ENCODE measurements around the gene IL1RAPL1. TPM values are rescaled to one million over a fixed set of nuclear protein-coding genes. Genes with fewer than 3 reads are reported as not detected.

IL1RAPL1 gene
- total and polyA plus RNA-seq, 2 donors (not counting 3 experiments of a cell fraction or from before 2014, with no cell fraction given) = 0.79 to 1.3 TPM

DNA sequence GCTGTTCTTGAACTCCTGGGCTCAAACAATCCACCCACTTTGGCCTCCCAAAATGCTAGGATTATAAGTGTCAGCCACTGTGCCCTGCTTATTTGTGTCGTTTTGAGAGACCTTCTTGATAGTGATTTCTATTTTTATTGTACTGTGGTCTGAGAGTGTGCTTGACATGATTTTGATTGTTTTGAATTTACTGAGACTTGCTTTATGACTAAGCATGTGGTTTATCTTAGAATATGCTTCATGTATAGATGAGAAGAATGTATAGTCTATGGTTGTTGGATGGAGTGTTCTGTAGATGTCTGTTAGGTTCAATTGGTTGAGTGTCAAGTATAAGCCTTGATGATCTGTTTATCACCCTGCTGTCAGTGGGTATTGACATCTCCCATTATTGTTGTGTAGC lies 789.3 kb downstream of the IL1RAPL1 start:
- BruUV-seq (replicated peaks) = no TSS peak
- no peak overlapping the region for H2AFZ ChIP-seq (ENCODE audit: low read depth, low read length)
- no peaks in the 10 kb centered on the region for H3K36me3 ChIP-seq (ENCODE audit: control insufficient read depth in 2 of 2, extremely low read depth in 1 of 2, insufficient read depth in 2 of 2, low read length in 2 of 2)
- intact Hi-C loops (cut with micrococcal nuclease) = no loop called here
- FAIRE-seq (no peak), DNase-seq (ENCODE audit: low read depth, low spot score) (no peak)
- POLR2A ChIA-PET = no interaction called here
- H3K9ac ChIP-seq (replicated peaks; ENCODE audit: extremely low read depth, insufficient read depth, low read length) = no peak overlapping the region
- H3K79me2 ChIP-seq (ENCODE audit: control insufficient read depth, insufficient read depth, low read length) = no peaks in the 10 kb centered on the region
- H3K27ac ChIP-seq (ENCODE audit: insufficient read depth, low read depth, low read length) = no peak overlapping the region
- no peaks in the 10 kb centered on the region for H3K27me3 ChIP-seq (ENCODE audit: control insufficient read depth in 2 of 2, insufficient read depth in 2 of 2, low read length in 2 of 2)
- no peak overlapping the region for H3K4me3 ChIP-seq (replicated peaks in 1 of 3; ENCODE audit: insufficient read depth in 1 of 3, low read depth in 1 of 3, low read length in 3 of 3)
- TF ChIP-seq, protein P1, sequence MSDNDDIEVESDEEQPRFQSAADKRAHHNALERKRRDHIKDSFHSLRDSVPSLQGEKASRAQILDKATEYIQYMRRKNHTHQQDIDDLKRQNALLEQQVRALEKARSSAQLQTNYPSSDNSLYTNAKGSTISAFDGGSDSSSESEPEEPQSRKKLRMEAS (IDR thresholded peaks at IDR 0.05; ENCODE audit: insufficient read depth, insufficient read length) = no peak
- no peak for TF ChIP-seq POLR2AphosphoS5 (IDR thresholded peaks at IDR 0.05; ENCODE audit: insufficient read depth, low read depth, low read length)
- TF ChIP-seq EZH2 (IDR thresholded peaks at IDR 0.05; ENCODE audit: borderline replicate concordance, low read depth, low read length, severe bottlenecking) = no peak
- dilution Hi-C loops (cut with MboI; ENCODE audit: extremely low pct_ligation_motif_present, low sequenced_read_pairs) = no loop called here
- no peaks in the 10 kb centered on the region for H3K9me1 ChIP-seq (replicated peaks; ENCODE audit: control insufficient read depth, extremely low read depth, insufficient read depth, low read length)
- H4K20me1 ChIP-seq (replicated peaks; ENCODE audit: control insufficient read depth, extremely low read depth, insufficient read depth, low read length) = no peaks in the 10 kb centered on the region
- no peaks in the 10 kb centered on the region for H3K9me3 ChIP-seq (replicated peaks; ENCODE audit: control insufficient read depth, insufficient read depth, low read length)
- CTCF ChIA-PET = no interaction called here
- no peak overlapping the region for H3K4me2 ChIP-seq (ENCODE audit: insufficient read depth, low read length)
- H3K4me1 ChIP-seq (ENCODE audit: control insufficient read depth, extremely low read depth, insufficient read depth, low read length) = no peaks in the 10 kb centered on the region

DNA sequence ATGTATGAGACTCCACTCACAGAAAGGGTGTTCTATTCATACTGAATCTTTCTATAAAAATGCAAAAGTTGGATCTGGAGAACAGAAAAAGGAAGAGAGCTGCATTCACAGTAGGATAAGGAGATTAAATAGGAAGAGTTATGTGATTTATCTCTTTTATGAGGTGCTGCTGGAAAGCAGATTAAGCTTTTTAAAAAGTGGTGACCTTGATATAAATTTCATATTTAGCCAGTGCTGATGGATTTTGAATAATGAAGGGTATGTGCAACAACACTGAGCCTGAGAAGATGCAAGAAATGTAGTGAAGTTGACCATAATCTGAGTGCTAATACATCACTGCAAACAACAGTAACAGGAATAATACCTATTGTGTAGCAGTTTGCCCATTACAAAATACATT lies 795.6 kb downstream of the IL1RAPL1 start:
- dilution Hi-C loops (cut with MboI; ENCODE audit: extremely low pct_ligation_motif_present, low sequenced_read_pairs) = no loop called here
- POLR2A ChIA-PET = no interaction called here
- Histone ChIP-seq H3K9me3 (replicated peaks; ENCODE audit: control insufficient read depth, insufficient read depth, low read length) (no peaks in the 10 kb centered on the region), H3K4me3 (replicated peaks in 1 of 3; ENCODE audit: insufficient read depth in 1 of 3, low read depth in 1 of 3, low read length in 3 of 3) (no peak overlapping the region), H3K9ac (replicated peaks; ENCODE audit: extremely low read depth, insufficient read depth, low read length) (no peak overlapping the region), H3K4me2 (ENCODE audit: insufficient read depth, low read length) (no peak overlapping the region), H3K36me3 (ENCODE audit: control insufficient read depth in 2 of 2, extremely low read depth in 1 of 2, insufficient read depth in 2 of 2, low read length in 2 of 2) (no peaks in the 10 kb centered on the region), H3K9me1 (replicated peaks; ENCODE audit: control insufficient read depth, extremely low read depth, insufficient read depth, low read length) (no peaks in the 10 kb centered on the region), H3K27ac (ENCODE audit: insufficient read depth, low read depth, low read length) (no peak overlapping the region), H3K4me1 (ENCODE audit: control insufficient read depth, extremely low read depth, insufficient read depth, low read length) (no peaks in the 10 kb centered on the region), H4K20me1 (replicated peaks; ENCODE audit: control insufficient read depth, extremely low read depth, insufficient read depth, low read length) (no peaks in the 10 kb centered on the region), H3K27me3 (ENCODE audit: control insufficient read depth in 2 of 2, insufficient read depth in 2 of 2, low read length in 2 of 2) (no peaks in the 10 kb centered on the region), H2AFZ (ENCODE audit: low read depth, low read length) (no peak overlapping the region), H3K79me2 (ENCODE audit: control insufficient read depth, insufficient read depth, low read length) (no peaks in the 10 kb centered on the region)
- CTCF ChIA-PET = no interaction called here
- intact Hi-C loops (cut with micrococcal nuclease) = no loop called here
- no TSS peak for BruUV-seq (replicated peaks)
- TF ChIP-seq FOS (IDR thresholded peaks at IDR 0.05; ENCODE audit: borderline replicate concordance, insufficient read depth, low read length) = no peak
- TF ChIP-seq JUN (IDR thresholded peaks at IDR 0.05; ENCODE audit: borderline replicate concordance, insufficient read depth, insufficient read length, low read depth) = no peak
- FAIRE-seq (no peak), DNase-seq (ENCODE audit: low read depth, low spot score) (no peak)

All from endothelial cell of umbilical vein (primary cell).